GM21528 (cell line): Measurements from ENCODE around the gene PAGE2.
"Not testable (repeated sequence)": the region's sequence is repeated elsewhere in the genome, so short reads cannot be mapped to it uniquely, and the experiment has no call there.

Experiments used
- ATAC-seq: cut with Tn5 transposase; IDR thresholded peaks from one replicate; pipeline ENCODE4 v1.9.1; 2021; ENCODE audit warnings: mild to moderate bottlenecking, moderate library complexity; ENCODE audit not compliant: unreplicated experiment, low FRiP score

PAGE2 gene

GRCh38 chrX:55088795-55089489, at the start of gene PAGE2:
Gene PAGE2 (plus strand): TSS chrX:55089018. CDS start chrX:55090021, 1,003 bp downstream.
- no peak for ATAC-seq

GRCh38 chrX:55039471-55039870, 49.3 kb upstream of the PAGE2 start:
- no peak for ATAC-seq

GRCh38 chrX:55041514-55041913, 47.3 kb upstream of the PAGE2 start:
- ATAC-seq: no peak

- ATAC-seq: not testable (repeated sequence)
These were observed 38.2 kb upstream of the PAGE2 start for GRCh38 chrX:55050599-55050998.

- ATAC-seq: no peak
These were observed 31.8 kb upstream of the PAGE2 start for GRCh38 chrX:55056820-55057674.

- ATAC-seq: no peak
These were observed 31.1 kb upstream of the PAGE2 start for GRCh38 chrX:55057675-55058249.

GRCh38 chrX:55067180-55067579, 21.6 kb upstream of the PAGE2 start:
- not testable (repeated sequence) for ATAC-seq

GRCh38 chrX:55072286-55072685, 16.5 kb upstream of the PAGE2 start:
- no peak for ATAC-seq

GRCh38 chrX:55074851-55075467, 13.9 kb upstream of the PAGE2 start, which contains the start of gene PAGE2B:
Gene PAGE2B (plus strand): TSS chrX:55075030. CDS start chrX:55076042, 1,012 bp downstream.
- ATAC-seq: no peak

GRCh38 chrX:55098691-55099090, 9.9 kb downstream of the PAGE2 start:
- ATAC-seq: no peak

GRCh38 chrX:55099162-55099561, 10.3 kb downstream of the PAGE2 start:
- ATAC-seq: no peak

GRCh38 chrX:55102754-55103153, 13.9 kb downstream of the PAGE2 start:
- no peak for ATAC-seq

GRCh38 chrX:55107262-55107661, 18.4 kb downstream of the PAGE2 start:
- no peak for ATAC-seq

GRCh38 chrX:55107911-55108310, 19.1 kb downstream of the PAGE2 start:
- ATAC-seq: no peak

- no peak for ATAC-seq
These were observed 20.5 kb downstream of the PAGE2 start for GRCh38 chrX:55109306-55109705.

- ATAC-seq: no peak
These were observed 22.9 kb downstream of the PAGE2 start for GRCh38 chrX:55111578-55112254.

GRCh38 chrX:55116589-55116988, 27.8 kb downstream of the PAGE2 start:
- not testable (repeated sequence) for ATAC-seq

- ATAC-seq: no peak
These were observed 29.8 kb downstream of the PAGE2 start for GRCh38 chrX:55118574-55118973.

- no peak for ATAC-seq
These were observed 30.5 kb downstream of the PAGE2 start for GRCh38 chrX:55119271-55119670.

- ATAC-seq: no peak
These were observed 30.9 kb downstream of the PAGE2 start for GRCh38 chrX:55119712-55120111.
